ENCODE data around the gene ARHGAP26. TPM values are rescaled to one million over a fixed set of nuclear protein-coding genes. Genes with fewer than 3 reads are reported as not detected.
A peak's percentile ranks its signal among the peaks of the same experiment; 100 is the strongest.

Gene ARHGAP26
- total and polyA plus RNA-seq, 7 donors, result 5.4 to 25.5 (median 19.1) TPM

- no peak overlapping the region for H3K27ac ChIP-seq
- intact Hi-C loops (cut with DNase I), result no loop called here
- no peak overlapping the region for H3K4me3 ChIP-seq
- no peak for TF ChIP-seq POLR2AphosphoS5 (IDR thresholded peaks at IDR 0.05)
- no peak for TF ChIP-seq EP300 (IDR thresholded peaks at IDR 0.05)
- TF ChIP-seq, protein P1, sequence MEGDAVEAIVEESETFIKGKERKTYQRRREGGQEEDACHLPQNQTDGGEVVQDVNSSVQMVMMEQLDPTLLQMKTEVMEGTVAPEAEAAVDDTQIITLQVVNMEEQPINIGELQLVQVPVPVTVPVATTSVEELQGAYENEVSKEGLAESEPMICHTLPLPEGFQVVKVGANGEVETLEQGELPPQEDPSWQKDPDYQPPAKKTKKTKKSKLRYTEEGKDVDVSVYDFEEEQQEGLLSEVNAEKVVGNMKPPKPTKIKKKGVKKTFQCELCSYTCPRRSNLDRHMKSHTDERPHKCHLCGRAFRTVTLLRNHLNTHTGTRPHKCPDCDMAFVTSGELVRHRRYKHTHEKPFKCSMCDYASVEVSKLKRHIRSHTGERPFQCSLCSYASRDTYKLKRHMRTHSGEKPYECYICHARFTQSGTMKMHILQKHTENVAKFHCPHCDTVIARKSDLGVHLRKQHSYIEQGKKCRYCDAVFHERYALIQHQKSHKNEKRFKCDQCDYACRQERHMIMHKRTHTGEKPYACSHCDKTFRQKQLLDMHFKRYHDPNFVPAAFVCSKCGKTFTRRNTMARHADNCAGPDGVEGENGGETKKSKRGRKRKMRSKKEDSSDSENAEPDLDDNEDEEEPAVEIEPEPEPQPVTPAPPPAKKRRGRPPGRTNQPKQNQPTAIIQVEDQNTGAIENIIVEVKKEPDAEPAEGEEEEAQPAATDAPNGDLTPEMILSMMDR (IDR thresholded peaks at IDR 0.05), result no peak
- TF ChIP-seq POLR2A (IDR thresholded peaks at IDR 0.05), result no peak
- H3K27me3 ChIP-seq, result no peaks in the 10 kb centered on the region
- H3K4me1 ChIP-seq, result no peaks in the 10 kb centered on the region
- peak; percentile 7 for DNase-seq
- no peaks in the 10 kb centered on the region for H3K36me3 ChIP-seq
- WGBS, 2 donors, result 84 to 86% methylated on average over 3 of the region's 3 CpGs
- no peaks in the 10 kb centered on the region for H3K9me3 ChIP-seq
Measured at GRCh38 chr5:143231416-143231815, 461.2 kb downstream of the ARHGAP26 start.

GRCh38 chr5:143231973-143232812, 462.0 kb downstream of the ARHGAP26 start:
- no peak for TF ChIP-seq POLR2A (IDR thresholded peaks at IDR 0.05)
- no peak for TF ChIP-seq POLR2AphosphoS5 (IDR thresholded peaks at IDR 0.05)
- no peak for TF ChIP-seq EP300 (IDR thresholded peaks at IDR 0.05)
- TF ChIP-seq, protein P1 (IDR thresholded peaks at IDR 0.05), result no peak
- Histone ChIP-seq H3K9me3 (no peaks in the 10 kb centered on the region), H3K27ac (no peak overlapping the region), H3K4me1 (no peaks in the 10 kb centered on the region), H3K27me3 (no peaks in the 10 kb centered on the region), H3K36me3 (no peaks in the 10 kb centered on the region), H3K4me3 (no peak overlapping the region)
- WGBS, 2 donors, result 83 to 93% methylated on average over 7 of the region's 7 CpGs
- intact Hi-C loops (cut with DNase I), result no loop called here
- peak; percentile 8 for DNase-seq

GRCh38 chr5:143233031-143233430, 462.9 kb downstream of the ARHGAP26 start:
- Histone ChIP-seq H3K9me3 (no peaks in the 10 kb centered on the region), H3K4me1 (no peaks in the 10 kb centered on the region), H3K36me3 (no peaks in the 10 kb centered on the region), H3K27ac (no peak overlapping the region), H3K4me3 (no peak overlapping the region), H3K27me3 (no peaks in the 10 kb centered on the region)
- TF ChIP-seq EP300 (IDR thresholded peaks at IDR 0.05) (no peak), POLR2AphosphoS5 (IDR thresholded peaks at IDR 0.05) (no peak), POLR2A (IDR thresholded peaks at IDR 0.05) (no peak)
- TF ChIP-seq, protein P1 (IDR thresholded peaks at IDR 0.05), result no peak
- peak; percentile 46 for DNase-seq
- WGBS, 2 donors, result 75 to 85% methylated on average over 2 of the region's 2 CpGs
- intact Hi-C loops (cut with DNase I), result no loop called here

- intact Hi-C loops (cut with DNase I), result no loop called here
- Histone ChIP-seq H3K36me3 (no peaks in the 10 kb centered on the region), H3K27me3 (no peaks in the 10 kb centered on the region), H3K4me3 (no peak overlapping the region), H3K9me3 (no peaks in the 10 kb centered on the region), H3K27ac (no peak overlapping the region), H3K4me1 (no peaks in the 10 kb centered on the region)
- DNase-seq, result peak; percentile 12
- TF ChIP-seq EP300 (IDR thresholded peaks at IDR 0.05) (no peak), POLR2AphosphoS5 (IDR thresholded peaks at IDR 0.05) (no peak), POLR2A (IDR thresholded peaks at IDR 0.05) (no peak)
- TF ChIP-seq, protein P1 (IDR thresholded peaks at IDR 0.05), result no peak
- 88 to 90% methylated on average over 9 of the region's 9 CpGs for WGBS, 2 donors
Measured at GRCh38 chr5:143234162-143234842, 464.1 kb downstream of the ARHGAP26 start.

Measured in sigmoid colon (tissue), 7 donors.